Placental pericyte (primary cell): ENCODE results near the gene OLFM3. TPM values are rescaled to one million over a fixed set of nuclear protein-coding genes. Genes with fewer than 3 reads are reported as not detected.

Source experiments
- small RNA-seq: library from RNA; depleted of rRNA; stranded (forward); fragments of <200 nt; gene quantifications from one replicate; pipeline ENCODE3, GENCODE V24; 2012; ENCODE audit warnings: low replicate concordance
- total RNA-seq: library from RNA; depleted of rRNA; stranded (reverse); fragments of >200 nt; gene quantifications from 2 replicates; pipeline ENCODE4 v1.2.3, GENCODE V29; 2012

Gene OLFM3
- not detected in 2 replicates for total RNA-seq

DNA sequence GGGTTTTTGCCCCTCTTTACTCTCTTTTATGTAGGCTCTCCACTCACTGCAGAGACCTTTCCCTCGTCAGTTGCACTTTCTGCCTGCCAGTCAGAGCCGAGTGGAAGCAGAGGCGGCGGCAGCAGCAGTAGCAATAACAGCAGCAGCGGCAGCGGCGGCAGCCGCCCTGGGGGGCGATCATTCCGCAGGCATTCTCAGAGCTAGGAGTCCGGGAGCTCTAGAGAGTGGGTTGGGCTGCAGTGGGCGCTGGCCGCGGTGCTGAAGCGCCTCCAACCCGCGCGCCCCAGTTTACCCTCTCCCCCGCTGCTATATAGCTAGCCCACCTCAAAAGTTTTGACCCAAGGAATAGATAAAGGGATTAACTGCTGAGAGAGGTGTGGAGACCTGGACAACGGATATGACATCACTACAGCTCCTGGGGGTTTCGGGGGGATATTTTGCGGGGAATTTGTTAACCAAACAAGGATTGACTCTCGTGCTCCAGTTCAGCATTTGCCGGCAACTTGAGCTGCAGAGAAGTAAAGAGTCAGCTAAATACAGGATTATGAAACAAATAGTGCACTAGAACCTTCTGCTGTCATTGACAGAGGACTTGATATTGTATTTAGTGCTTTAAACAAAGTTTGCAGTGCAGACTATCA is at the start of gene OLFM3:
Gene OLFM3 (minus strand): TSS at position 102 of the 641 bp plus-strand sequence.

Small RNA genes lying within 50 kb of the gene (small RNA-seq; reads per million reads assigned to genes)
- gene RNU6-352P, result not detected
